Calu3 (cell line): Measurements from ENCODE around the gene AADAT. TPM values are rescaled to one million over a fixed set of nuclear protein-coding genes. Genes with fewer than 3 reads are reported as not detected.

ENCODE experiments used
- BruUV-seq: library from RNA; stranded (reverse); fragments of 400-500 nt; replicated peaks from 2 replicates; lab custom pipeline; 2021; lab: Mats Ljungman, UMichigan
- CTCF ChIA-PET: fragments of 300-600 bp; sonication (Branson Sonifier 250); formaldehyde crosslinking; loops from one replicate; lab custom pipeline; 2022; ENCODE audit warnings: antibody characterized with exemption; lab: Charles Lee
- DNase-seq: peaks from one replicate; pipeline ENCODE4 v3.0.0; 2022
- H3K27ac Mint-ChIP-seq: one replicate; pipeline ENCODE4 v1.8.0; 2022; ENCODE audit warnings: mixed read lengths; ENCODE audit not compliant: unreplicated experiment
- H3K27me3 Mint-ChIP-seq: one replicate; pipeline ENCODE4 v1.8.0; 2022; ENCODE audit warnings: mixed read lengths; ENCODE audit not compliant: unreplicated experiment
- H3K36me3 Mint-ChIP-seq: one replicate; pipeline ENCODE4 v1.8.0; 2022; ENCODE audit warnings: mild to moderate bottlenecking, moderate library complexity, mixed read lengths; ENCODE audit not compliant: insufficient read depth, unreplicated experiment
- H3K4me1 Mint-ChIP-seq: one replicate; pipeline ENCODE4 v1.8.0; 2022; ENCODE audit warnings: mild to moderate bottlenecking, low read depth, mixed read lengths; ENCODE audit not compliant: unreplicated experiment
- H3K4me3 Mint-ChIP-seq: one replicate; pipeline ENCODE4 v1.8.0; 2022; ENCODE audit warnings: mild to moderate bottlenecking, low read depth, moderate library complexity, mixed read lengths; ENCODE audit not compliant: unreplicated experiment
- H3K9me3 Mint-ChIP-seq: one replicate; pipeline ENCODE4 v1.8.0; 2022; ENCODE audit warnings: low read depth, mixed read lengths; ENCODE audit not compliant: unreplicated experiment
- CTCF ChIP-seq: fragments of 200-600 bp; IDR thresholded peaks from one replicate; pipeline ENCODE4 v1.8.0; 2022; ENCODE audit warnings: antibody characterized with exemption; ENCODE audit not compliant: unreplicated experiment
- intact Hi-C: fragments of 100-400 bp; cut with micrococcal nuclease; formaldehyde crosslinking; loops from one replicate; pipeline ENCODE4 v1.10.0; 2022; ENCODE audit not compliant: unreplicated experiment
- total RNA-seq: library from RNA; stranded (reverse); gene quantifications from 2 replicates; pipeline ENCODE4 v1.2.3, GENCODE V29; 2022

The AADAT gene
- total RNA-seq, 1 experiment from 2014 or later, result 13.8 TPM

DNA sequence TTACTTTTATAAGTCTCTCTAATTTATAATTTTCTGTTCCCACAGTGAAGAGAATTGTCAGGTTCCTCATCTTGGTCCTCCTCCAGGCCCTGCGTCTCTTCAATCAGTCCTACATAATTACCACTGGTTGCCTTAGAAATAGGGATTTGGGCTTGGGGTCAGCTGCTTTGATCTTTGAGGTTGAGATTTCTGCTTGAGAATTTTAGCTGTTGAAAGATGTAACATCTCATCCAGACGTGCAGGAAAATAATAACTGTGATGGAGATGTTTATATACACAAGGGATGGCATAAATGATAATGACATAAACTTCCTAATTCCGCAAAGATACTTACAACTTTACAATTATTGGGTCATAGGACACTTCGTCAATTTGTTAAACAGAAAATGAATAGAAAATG is 30.3 kb downstream of the AADAT start:
- H3K9me3 Mint-ChIP-seq, result no peaks in the 10 kb centered on the region
- no peaks in the 10 kb centered on the region for H3K4me1 Mint-ChIP-seq
- no peak overlapping the region for H3K27ac Mint-ChIP-seq
- intact Hi-C loops, result no loop called here
- H3K36me3 Mint-ChIP-seq, result no peaks in the 10 kb centered on the region
- no peak for DNase-seq
- CTCF ChIA-PET, result no interaction called here
- no peak overlapping the region for H3K4me3 Mint-ChIP-seq
- H3K27me3 Mint-ChIP-seq, result no peaks in the 10 kb centered on the region
- no TSS peak for BruUV-seq
- TF ChIP-seq CTCF, result no peak

DNA sequence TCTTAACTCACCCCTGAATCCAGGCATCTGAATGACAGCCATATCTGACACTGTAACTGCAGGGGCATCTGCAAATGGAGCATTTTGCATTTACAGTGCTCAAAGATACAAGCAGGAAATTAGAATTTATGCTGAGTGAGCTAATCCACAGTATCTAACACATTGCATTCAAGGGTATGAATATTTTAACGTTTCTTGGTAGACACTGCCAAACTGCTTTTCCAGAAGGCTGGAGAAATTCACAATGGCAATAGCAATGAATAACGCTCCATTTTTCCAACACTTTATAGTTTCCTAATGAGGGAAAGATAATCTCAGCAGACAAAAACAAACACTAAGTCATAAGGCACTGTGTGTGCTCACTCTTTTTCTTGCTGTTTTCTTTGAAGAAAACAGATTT is 30.9 kb downstream of the AADAT start:
- Mint-ChIP-seq H3K4me1 (no peaks in the 10 kb centered on the region), H3K9me3 (no peaks in the 10 kb centered on the region), H3K4me3 (no peak overlapping the region), H3K27ac (no peak overlapping the region), H3K36me3 (no peaks in the 10 kb centered on the region), H3K27me3 (no peaks in the 10 kb centered on the region)
- no peak for DNase-seq
- CTCF ChIA-PET, result no interaction called here
- intact Hi-C loops, result no loop called here
- no TSS peak for BruUV-seq
- no peak for TF ChIP-seq CTCF

DNA sequence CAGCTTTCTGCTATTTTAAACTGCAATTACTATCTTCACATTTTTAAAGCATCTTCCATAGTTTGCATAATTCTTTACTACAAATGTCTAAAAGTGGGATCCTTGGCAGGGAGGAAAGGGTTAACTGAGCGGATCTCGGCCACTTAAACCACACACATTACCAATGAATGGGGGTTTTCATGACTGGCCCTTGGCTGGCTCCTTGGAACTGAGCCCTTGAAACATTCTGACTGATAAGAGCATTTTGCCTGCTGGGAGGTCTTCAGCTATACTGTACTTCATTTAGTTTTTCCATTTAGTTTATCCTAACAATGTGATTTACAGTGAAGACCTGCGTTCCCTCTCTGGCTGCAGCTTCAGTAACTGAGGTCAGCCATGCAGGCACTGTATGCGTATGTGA is 31.9 kb downstream of the AADAT start:
- DNase-seq, result no peak
- BruUV-seq, result no TSS peak
- no peak overlapping the region for H3K4me3 Mint-ChIP-seq
- H3K27ac Mint-ChIP-seq, result no peak overlapping the region
- H3K36me3 Mint-ChIP-seq, result no peaks in the 10 kb centered on the region
- CTCF ChIA-PET, result no interaction called here
- H3K4me1 Mint-ChIP-seq, result no peaks in the 10 kb centered on the region
- H3K9me3 Mint-ChIP-seq, result no peaks in the 10 kb centered on the region
- intact Hi-C loops, result no loop called here
- TF ChIP-seq CTCF, result no peak
- no peaks in the 10 kb centered on the region for H3K27me3 Mint-ChIP-seq

- CTCF ChIA-PET, result interaction anchor here (0.6 kb wide), 1 partner anchor 143 kb away, joined by 3 read pairs; no protein-coding TSS in a partner anchor
- Mint-ChIP-seq H3K9me3 (no peaks in the 10 kb centered on the region), H3K4me1 (no peaks in the 10 kb centered on the region), H3K36me3 (no peaks in the 10 kb centered on the region), H3K4me3 (no peak overlapping the region), H3K27me3 (no peaks in the 10 kb centered on the region), H3K27ac (no peak overlapping the region)
- no peak for DNase-seq
- no TSS peak for BruUV-seq
- no peak for TF ChIP-seq CTCF
- intact Hi-C loops, result no loop called here
Observed at GRCh38 chr4:170052919-170053318, 36.8 kb downstream of the AADAT start.
